ENCODE results near the gene MT2A. TPM values are rescaled to one million over a fixed set of nuclear protein-coding genes. Genes with fewer than 3 reads are reported as not detected.
"Not testable (repeated sequence)": the region's sequence is repeated elsewhere in the genome, so short reads cannot be mapped to it uniquely, and the experiment has no call there.

MT2A gene
- total RNA-seq, 2 donors from 2014 or later: 147 to 411 TPM

DNA sequence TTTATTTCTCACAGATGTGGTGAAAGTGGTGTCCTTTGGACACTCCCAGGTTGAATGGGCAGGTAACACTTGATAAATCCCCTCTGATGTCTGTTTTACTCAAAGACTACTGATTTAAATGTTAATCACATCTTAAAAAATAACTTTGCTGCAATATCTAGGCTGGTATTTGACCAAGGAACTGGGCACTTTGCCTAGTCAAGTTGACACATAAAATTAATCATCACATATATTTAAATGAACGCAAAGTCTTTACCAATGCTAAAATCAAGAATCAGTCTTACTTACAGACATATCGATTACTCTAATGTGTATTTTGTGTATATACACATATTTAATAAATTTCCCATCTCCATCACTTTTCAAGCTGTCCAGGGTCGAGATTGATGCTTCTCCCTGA is 7.0 kb downstream of the MT2A start:
- intact Hi-C loops (cut with DNase I): no loop called here
- DNase-seq (no peak), ATAC-seq (no peak)

GRCh38 chr16:56616608-56617211 is 8.3 kb downstream of the MT2A start:
- DNase-seq (no peak), ATAC-seq (peak; percentile 11 to 16)
- intact Hi-C loops (cut with DNase I): no loop called here

GRCh38 chr16:56617212-56618085 is 9.1 kb downstream of the MT2A start:
- intact Hi-C loops (cut with DNase I): no loop called here
- DNase-seq: peak; percentile 88
- ATAC-seq: peak; percentile 96 to 98

GRCh38 chr16:56618138-56618537 is 9.8 kb downstream of the MT2A start:
- intact Hi-C loops (cut with DNase I): no loop called here
- DNase-seq (no peak), ATAC-seq (no peak)

DNA sequence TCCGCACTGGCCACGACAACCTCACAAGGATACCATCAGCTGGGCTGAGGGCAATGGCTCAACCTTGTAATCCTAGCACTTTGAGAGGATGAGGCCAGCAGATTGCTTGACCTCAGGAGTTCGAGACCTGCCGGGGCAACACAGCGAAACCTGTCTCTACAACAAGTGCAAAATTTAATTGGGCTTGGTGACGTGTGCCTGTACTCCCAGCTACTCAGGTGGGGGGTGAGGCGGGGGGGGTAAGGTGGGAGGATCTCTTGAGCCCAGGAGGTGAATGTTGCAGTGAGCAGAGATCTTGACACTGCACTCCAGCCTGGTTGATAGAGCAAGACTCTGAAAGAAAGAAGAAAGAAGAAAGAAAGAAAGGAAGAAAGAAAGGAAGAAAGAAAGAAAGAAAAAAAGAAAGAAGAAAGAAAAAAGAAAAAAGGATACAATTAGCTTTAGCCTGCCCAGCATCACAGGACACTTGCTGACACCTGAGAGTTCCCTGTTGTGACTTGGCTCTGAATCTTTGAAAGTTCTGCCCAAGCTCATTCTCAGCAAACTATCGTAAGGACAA is 12.0 kb downstream of the MT2A start:
- ATAC-seq (no peak), DNase-seq (no peak)
- intact Hi-C loops (cut with DNase I): no loop called here

DNA sequence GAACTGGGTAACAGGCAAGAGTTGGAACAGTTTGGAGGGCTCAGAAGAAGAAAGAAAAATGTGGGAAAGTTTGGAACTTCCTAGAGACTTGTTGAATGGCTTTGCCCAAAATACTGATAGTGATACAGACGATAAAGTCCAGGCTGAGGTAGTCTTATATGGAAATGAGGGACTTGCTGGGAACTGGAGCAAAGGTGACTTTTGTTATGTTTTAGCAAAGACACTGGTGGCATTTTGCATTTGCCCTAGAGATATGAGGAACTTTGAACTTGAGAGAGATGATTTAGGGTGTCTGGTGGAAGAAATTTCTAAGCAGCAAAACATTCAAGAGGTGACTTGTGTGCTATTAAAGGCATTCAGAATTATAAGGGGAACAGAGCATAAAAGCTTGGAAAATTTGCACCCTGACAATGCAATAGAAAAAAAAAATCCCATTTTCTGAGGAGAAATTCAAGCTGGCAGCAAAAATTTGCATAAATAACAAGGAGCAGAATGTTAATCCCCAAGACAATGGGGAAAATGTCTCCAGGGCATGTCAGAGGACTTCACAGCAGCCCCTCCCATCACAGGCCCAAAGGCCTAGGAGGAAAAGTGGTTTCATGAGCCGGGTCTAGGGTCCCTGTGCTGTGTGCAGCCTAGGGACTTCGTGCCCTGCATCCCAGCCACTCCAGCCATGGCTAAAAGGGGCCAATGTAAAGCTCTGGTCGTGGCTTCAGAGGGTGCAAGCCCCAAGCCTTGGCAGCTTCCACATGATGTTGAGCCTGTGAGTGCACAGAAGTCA is 13.5 kb downstream of the MT2A start:
- ATAC-seq; intact Hi-C loops (cut with DNase I): not testable (repeated sequence)

GRCh38 chr16:56623184-56623583 is 14.8 kb downstream of the MT2A start:
- ATAC-seq; intact Hi-C loops (cut with DNase I); DNase-seq: not testable (repeated sequence)

More for the DNA sequence above, 13.5 kb downstream of the MT2A start:
- not testable (repeated sequence) for DNase-seq

DNA sequence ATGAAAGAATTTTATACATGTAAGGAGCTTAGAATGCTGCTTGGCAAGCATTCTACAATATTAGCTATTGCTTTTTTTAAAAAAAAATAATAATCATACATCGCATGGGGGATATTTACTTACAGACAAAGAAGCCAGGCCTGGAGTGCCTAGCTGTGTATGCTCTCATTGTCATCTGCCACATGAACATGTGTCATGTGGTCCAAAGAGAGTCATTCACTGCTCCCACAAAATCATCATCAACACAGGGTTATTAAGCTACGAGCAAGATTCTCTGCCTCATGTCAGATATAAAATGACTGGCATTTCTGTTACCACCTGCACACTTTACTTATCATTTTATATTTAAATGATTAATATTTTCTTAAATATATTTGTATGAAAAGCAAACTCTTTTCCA is 15.3 kb downstream of the MT2A start:
- DNase-seq (no peak), ATAC-seq (no peak)
- intact Hi-C loops (cut with DNase I): no loop called here

DNA sequence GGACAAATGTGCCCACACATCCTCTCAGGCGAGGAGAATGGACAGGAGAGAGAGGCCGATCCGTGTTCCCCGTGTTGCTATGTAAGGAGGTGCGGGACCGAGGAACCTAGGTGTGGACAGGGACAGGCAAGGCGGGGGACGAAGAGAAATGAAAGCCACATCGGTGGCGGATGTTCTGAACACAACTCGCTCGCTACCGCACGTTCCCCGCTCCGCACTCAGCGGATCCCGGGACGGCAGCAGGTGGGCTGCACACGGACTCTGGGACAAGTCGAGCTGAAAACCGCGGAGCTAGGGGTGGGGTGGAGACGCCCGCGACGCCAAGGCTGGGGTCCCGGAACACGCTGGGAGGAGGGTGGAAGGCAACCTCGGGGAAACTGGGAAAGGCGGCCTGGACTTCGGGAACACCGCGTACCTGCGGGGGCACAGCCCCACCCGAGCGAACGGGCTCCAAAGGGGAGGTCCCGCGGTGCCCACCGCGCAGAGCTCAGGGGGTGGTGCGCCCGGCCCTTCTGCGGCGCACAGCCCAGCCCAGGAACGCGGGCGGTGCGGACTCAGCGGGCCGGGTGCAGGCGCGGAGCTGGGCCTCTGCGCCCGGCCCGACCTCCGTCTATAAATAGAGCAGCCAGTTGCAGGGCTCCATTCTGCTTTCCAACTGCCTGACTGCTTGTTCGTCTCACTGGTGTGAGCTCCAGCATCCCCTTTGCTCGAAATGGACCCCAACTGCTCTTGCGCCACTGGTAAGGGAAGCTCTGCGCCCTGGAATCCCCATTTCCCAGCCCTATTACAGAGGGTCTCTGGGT is 17.0 kb downstream of the MT2A start, which contains the start of gene MT1E:
Gene MT1E, plus strand, starts transcription at position 642 of the 803 bp plus-strand sequence. Its CDS starts 71 bp downstream, at position 713.
- DNase-seq (peak; percentile 85), ATAC-seq (peak; percentile 95 to 96)
- intact Hi-C loops (cut with DNase I): no loop called here

DNA sequence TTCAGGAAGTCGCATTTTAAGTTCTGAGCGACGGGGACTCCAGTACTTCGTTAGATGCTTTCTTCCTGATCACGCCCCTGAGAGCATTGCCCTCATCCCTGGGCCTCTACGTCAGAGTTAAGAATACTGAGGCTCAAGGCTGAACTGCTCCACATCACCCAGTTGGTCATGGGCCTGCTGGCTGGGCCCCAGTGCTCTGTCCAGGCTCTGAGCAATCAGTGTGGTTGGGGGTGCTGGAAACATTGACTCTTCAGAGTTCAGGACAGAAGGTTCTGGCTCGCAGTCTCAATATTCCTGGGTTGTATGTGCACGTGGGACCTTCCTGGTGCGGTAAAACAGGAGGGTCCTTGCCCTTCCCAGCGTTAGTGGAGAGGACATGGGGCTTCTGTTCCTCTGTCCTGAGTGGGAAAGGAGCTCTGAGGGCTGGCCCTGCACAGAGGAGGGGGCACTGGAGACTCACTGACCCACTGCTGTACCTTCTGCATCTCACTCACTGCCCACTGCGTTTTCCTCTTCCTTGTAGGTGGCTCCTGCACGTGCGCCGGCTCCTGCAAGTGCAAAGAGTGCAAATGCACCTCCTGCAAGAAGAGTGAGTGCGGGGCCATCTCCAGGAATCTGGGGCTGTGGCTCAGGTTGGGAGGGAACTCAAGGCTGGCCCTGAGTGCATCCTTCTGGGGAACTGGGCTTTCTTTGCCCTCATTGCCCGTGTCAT is 17.7 kb downstream of the MT2A start:
- intact Hi-C loops (cut with DNase I): no loop called here
- ATAC-seq (peak; percentile 83), DNase-seq (peak; percentile 78)

DNA sequence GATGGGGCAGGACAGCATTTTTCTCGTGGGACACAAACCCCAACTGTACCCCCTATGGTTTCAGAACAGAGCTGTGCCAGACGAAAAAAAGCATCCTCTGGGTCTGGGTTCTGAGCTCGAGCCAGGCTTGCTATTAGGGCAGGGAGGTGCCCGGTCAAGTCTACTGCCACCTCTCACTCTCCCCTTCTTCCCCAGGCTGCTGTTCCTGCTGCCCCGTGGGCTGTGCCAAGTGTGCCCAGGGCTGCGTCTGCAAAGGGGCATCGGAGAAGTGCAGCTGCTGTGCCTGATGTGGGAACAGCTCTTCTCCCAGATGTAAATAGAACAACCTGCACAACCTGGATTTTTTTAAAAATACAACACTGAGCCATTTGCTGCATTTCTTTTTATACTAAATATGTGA is 18.3 kb downstream of the MT2A start:
- intact Hi-C loops (cut with DNase I): no loop called here
- ATAC-seq (peak in 1 of 2 donors; percentile 2), DNase-seq (no peak)

- intact Hi-C loops (cut with DNase I): no loop called here
- DNase-seq (no peak), ATAC-seq (no peak)
Observed at GRCh38 chr16:56628486-56629350, 20.3 kb downstream of the MT2A start.

- DNase-seq (no peak), ATAC-seq (no peak)
- intact Hi-C loops (cut with DNase I): no loop called here
Observed at GRCh38 chr16:56629531-56629930, 21.1 kb downstream of the MT2A start.

DNA sequence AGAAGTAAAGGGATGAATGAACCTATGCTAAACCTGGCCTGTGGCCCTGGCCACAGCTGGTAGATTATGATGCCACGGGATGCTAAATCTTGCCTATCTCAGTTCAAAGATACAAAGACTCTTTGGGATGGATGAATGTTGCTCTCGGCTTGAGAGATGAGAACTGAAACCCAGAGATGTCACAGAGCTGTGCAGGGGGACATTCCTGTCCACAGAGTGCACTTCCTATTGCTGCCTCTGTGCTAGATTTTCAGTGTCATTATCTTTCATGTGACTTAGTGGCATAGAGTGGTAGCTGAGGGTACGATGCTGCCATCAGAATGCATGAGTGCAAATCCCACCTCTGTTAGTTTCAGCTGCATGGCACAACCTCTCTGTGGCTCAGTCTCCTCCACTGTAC is 21.8 kb downstream of the MT2A start:
- intact Hi-C loops (cut with DNase I): no loop called here
- no peak for DNase-seq
- no peak for ATAC-seq

DNA sequence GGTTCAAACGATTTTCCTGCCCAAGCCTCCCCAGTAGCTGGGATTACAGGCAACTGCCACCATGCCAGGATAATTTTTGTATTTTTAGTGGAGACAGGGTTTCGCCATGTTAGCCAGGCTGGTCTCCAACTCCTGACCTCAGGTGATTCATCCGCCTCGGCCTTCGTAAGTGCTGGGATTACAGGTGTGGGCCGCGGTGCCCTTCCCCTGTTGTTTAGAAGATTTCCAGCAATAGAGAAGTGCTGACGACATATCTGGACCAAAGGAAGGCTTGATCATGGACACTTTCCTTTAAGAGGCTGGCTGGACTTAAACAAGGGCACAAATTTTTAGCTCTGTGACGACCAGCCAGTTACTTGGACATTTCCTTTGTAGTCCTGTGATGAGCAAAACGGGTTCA is 22.8 kb downstream of the MT2A start:
- no peak for DNase-seq
- no peak for ATAC-seq

GRCh38 chr16:56631832-56632155 is 23.4 kb downstream of the MT2A start:
- intact Hi-C loops (cut with DNase I): no loop called here
- ATAC-seq (no peak), DNase-seq (no peak)

More for the DNA sequence above, 22.8 kb downstream of the MT2A start:
- intact Hi-C loops (cut with DNase I): no loop called here

DNA sequence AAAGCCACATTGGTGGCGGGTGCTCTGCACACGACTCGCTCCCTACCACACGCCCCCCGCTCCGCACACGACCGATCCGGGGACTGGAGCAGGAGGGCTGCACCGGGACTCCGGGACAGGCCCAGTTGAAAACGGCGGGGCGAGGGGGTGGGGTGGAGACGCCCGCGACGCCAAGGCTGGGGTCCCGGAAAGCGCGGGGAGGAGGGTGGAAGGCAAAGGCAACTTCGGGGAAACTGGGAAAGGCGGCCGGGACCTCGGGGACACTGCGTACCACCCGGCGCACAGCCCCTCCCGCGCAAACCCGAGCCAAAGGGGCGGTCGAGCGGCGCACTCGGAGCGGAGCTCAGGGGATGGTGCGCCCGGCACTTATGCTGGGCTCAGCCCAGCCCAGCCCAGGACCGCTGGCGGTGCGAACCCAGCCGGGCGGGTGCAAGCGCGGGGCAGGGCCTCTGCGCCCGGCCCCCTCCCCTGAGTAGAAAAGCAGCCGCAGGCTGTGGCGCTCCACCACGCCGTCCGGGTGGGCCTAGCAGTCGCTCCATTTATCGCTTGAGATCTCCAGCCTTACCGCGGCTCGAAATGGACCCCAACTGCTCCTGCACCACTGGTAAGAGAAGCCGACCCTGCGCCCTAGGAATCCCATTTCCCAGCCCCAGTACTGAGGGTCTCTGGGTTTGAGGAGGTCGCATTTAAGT is 23.9 kb downstream of the MT2A start, which contains the start of gene MT1M:
Gene MT1M, plus strand, starts transcription at position 504 of the 692 bp plus-strand sequence. Its CDS starts 73 bp downstream, at position 577.
- DNase-seq (peak; percentile 85), ATAC-seq (peak; percentile 90 to 93)
- intact Hi-C loops (cut with DNase I): no loop called here

Measured in left cardiac atrium (tissue), 4 donors.